A673 (cell line): Measurements from ENCODE around the gene RNFT2. TPM values are rescaled to one million over a fixed set of nuclear protein-coding genes. Genes with fewer than 3 reads are reported as not detected.

ENCODE experiments used
- BruUV-seq: library from RNA; stranded (reverse); fragments of 400-500 nt; replicated peaks from 2 replicates; lab custom pipeline; 2021; lab: Mats Ljungman, UMichigan
- CTCF ChIA-PET: fragments of 300-600 bp; sonication (Branson Sonifier 250); formaldehyde crosslinking; loops from one replicate; lab custom pipeline; 2022; ENCODE audit warnings: antibody characterized with exemption; lab: Charles Lee
- POLR2A ChIA-PET: fragments of 300-600 bp; sonication (Branson Sonifier 250); formaldehyde crosslinking; loops from one replicate; lab custom pipeline; 2022; ENCODE audit warnings: antibody characterized with exemption; ENCODE audit not compliant: low non-redundant PET; lab: Charles Lee
- DNase-seq: peaks from one replicate; pipeline ENCODE4 v3.0.0-alpha.2; 2015; ENCODE audit warnings: low spot score
- H3K27ac ChIP-seq: fragments of 200-600 bp; sonication (generic); 2 replicates; pipeline ENCODE4 v1.5.1; 2016; ENCODE audit warnings: mixed run types, low read depth, mild to moderate bottlenecking, mixed read lengths, antibody characterized with exemption, low read length; ENCODE audit not compliant: poor library complexity, severe bottlenecking
- H3K27me3 ChIP-seq: fragments of 200-600 bp; sonication (generic); replicated peaks from 2 replicates; pipeline ENCODE4 v1.6.1; 2017; ENCODE audit warnings: mixed run types, low read depth, mild to moderate bottlenecking, mixed read lengths, antibody characterized with exemption, low read length; ENCODE audit not compliant: insufficient read depth, poor library complexity
- H3K36me3 ChIP-seq: fragments of 200-600 bp; sonication (generic); 2 replicates; pipeline ENCODE4 v1.6.1; 2016; ENCODE audit warnings: mixed run types, mild to moderate bottlenecking, mixed read lengths, antibody characterized with exemption, low read length; ENCODE audit not compliant: insufficient read depth, poor library complexity, severe bottlenecking
- H3K4me1 ChIP-seq: fragments of 200-600 bp; sonication (generic); 2 replicates; pipeline ENCODE4 v1.6.1; 2017; ENCODE audit warnings: mixed run types, mild to moderate bottlenecking, mixed read lengths, antibody characterized with exemption, low read length; ENCODE audit not compliant: insufficient read depth, poor library complexity, severe bottlenecking
- H3K4me3 ChIP-seq: fragments of 200-600 bp; sonication (generic); 2 replicates; pipeline ENCODE4 v1.5.1; 2016; ENCODE audit warnings: low read depth, mixed run types, mild to moderate bottlenecking, mixed read lengths, low read length; ENCODE audit not compliant: poor library complexity, severe bottlenecking
- H3K9me3 ChIP-seq: fragments of 200-600 bp; sonication (generic); 2 replicates; pipeline ENCODE4 v1.6.1; 2016; ENCODE audit warnings: mixed run types, low read depth, mild to moderate bottlenecking, mixed read lengths, antibody characterized with exemption, low read length; ENCODE audit not compliant: poor library complexity, severe bottlenecking
- EZH2 ChIP-seq: fragments of 200-600 bp; sonication (generic); IDR thresholded peaks from 2 replicates; pipeline ENCODE4 v1.6.1; 2017; ENCODE audit warnings: borderline replicate concordance, low read depth, mild to moderate bottlenecking, mixed read lengths, antibody characterized with exemption, low read length; ENCODE audit not compliant: poor library complexity, severe bottlenecking
- intact Hi-C: fragments of 100-400 bp; cut with micrococcal nuclease; formaldehyde crosslinking; loops from one replicate; pipeline ENCODE4 v1.10.0; 2022; ENCODE audit not compliant: unreplicated experiment
- total RNA-seq: library from RNA; stranded (reverse); gene quantifications from 2 replicates; pipeline ENCODE4 v1.2.3, GENCODE V29; 2021
- TF ChIP-seq, protein P1 (sequence below): fragments of 300-800, 200-600 bp; sonication (generic); conservative IDR thresholded peaks from 2 replicates; pipeline ENCODE4 v1.5.1; 2017; ENCODE audit warnings: low read depth, mild to moderate bottlenecking, antibody characterized with exemption, low read length, moderate library complexity, mixed read lengths

The RNFT2 gene
- total RNA-seq, 1 experiment from 2014 or later: 36.4 TPM

GRCh38 chr12:116880817-116881324 lies 142.8 kb downstream of the RNFT2 start:
- Histone ChIP-seq H3K9me3 (no peaks in the 10 kb centered on the region), H3K27me3 (peaks cover 63% of the 10 kb centered on the region), H3K4me3 (peak overlapping the region; percentile 40), H3K36me3 (no peaks in the 10 kb centered on the region), H3K27ac (no peak overlapping the region), H3K4me1 (peaks cover 27% of the 10 kb centered on the region)
- peak; percentile 67 for DNase-seq
- BruUV-seq: no TSS peak
- intact Hi-C loops: no loop called here
- POLR2A ChIA-PET: no interaction called here
- CTCF ChIA-PET: interaction anchor here (0.6 to 0.7 kb wide), 3 partner anchors 18 to 710 kb away, joined by 3 to 10 read pairs (median 6); no protein-coding TSS in a partner anchor
- no peak for TF ChIP-seq EZH2
- TF ChIP-seq, protein P1, sequence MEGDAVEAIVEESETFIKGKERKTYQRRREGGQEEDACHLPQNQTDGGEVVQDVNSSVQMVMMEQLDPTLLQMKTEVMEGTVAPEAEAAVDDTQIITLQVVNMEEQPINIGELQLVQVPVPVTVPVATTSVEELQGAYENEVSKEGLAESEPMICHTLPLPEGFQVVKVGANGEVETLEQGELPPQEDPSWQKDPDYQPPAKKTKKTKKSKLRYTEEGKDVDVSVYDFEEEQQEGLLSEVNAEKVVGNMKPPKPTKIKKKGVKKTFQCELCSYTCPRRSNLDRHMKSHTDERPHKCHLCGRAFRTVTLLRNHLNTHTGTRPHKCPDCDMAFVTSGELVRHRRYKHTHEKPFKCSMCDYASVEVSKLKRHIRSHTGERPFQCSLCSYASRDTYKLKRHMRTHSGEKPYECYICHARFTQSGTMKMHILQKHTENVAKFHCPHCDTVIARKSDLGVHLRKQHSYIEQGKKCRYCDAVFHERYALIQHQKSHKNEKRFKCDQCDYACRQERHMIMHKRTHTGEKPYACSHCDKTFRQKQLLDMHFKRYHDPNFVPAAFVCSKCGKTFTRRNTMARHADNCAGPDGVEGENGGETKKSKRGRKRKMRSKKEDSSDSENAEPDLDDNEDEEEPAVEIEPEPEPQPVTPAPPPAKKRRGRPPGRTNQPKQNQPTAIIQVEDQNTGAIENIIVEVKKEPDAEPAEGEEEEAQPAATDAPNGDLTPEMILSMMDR: no peak

- H3K36me3 ChIP-seq: no peaks in the 10 kb centered on the region
- DNase-seq: peak; percentile 34
- H3K4me1 ChIP-seq: peaks cover 27% of the 10 kb centered on the region
- H3K4me3 ChIP-seq: peak within 1 kb of the TSS; percentile 40
- intact Hi-C loops: no loop called here
- H3K27me3 ChIP-seq: peaks cover 63% of the 10 kb centered on the region
- no peak for TF ChIP-seq EZH2
- TF ChIP-seq, protein P1: no peak
- POLR2A ChIA-PET: no interaction called here
- H3K27ac ChIP-seq: no peak within 1 kb of the TSS
- CTCF ChIA-PET: interaction anchor here (0.6 to 2.1 kb wide), 3 partner anchors 178 to 710 kb away, joined by 6 to 13 read pairs (median 10); no protein-coding TSS in a partner anchor
- no TSS peak for BruUV-seq
- H3K9me3 ChIP-seq: no peaks in the 10 kb centered on the region
Measured at GRCh38 chr12:116881325-116881876, 143.3 kb downstream of the RNFT2 start, which contains the start of gene HRK. HRK (minus strand) TSS chr12:116881441; CDS start chr12:116881307, 134 bp downstream.

GRCh38 chr12:116881877-116882507 lies 143.9 kb downstream of the RNFT2 start:
- POLR2A ChIA-PET: interaction anchor here (0.6 kb wide), 1 partner anchor 11 kb away, joined by 6 read pairs; no protein-coding TSS in a partner anchor
- peak; percentile 59 for TF ChIP-seq EZH2
- TF ChIP-seq, protein P1: no peak
- CTCF ChIA-PET: interaction anchor here (0.6 to 2.1 kb wide), 7 partner anchors 19 to 959 kb away, joined by 3 to 14 read pairs (median 6); no protein-coding TSS in a partner anchor
- peaks cover 23% of the 10 kb centered on the region for H3K4me1 ChIP-seq
- no peak for DNase-seq
- H3K36me3 ChIP-seq: no peaks in the 10 kb centered on the region
- peaks cover 63% of the 10 kb centered on the region for H3K27me3 ChIP-seq
- intact Hi-C loops: loop anchor here (2.0 kb wide), 1 partner anchor 179 kb away; no protein-coding TSS in a partner anchor
- no peaks in the 10 kb centered on the region for H3K9me3 ChIP-seq
- H3K27ac ChIP-seq: no peak overlapping the region
- peak overlapping the region; percentile 40 for H3K4me3 ChIP-seq
- no TSS peak for BruUV-seq
